ENCODE results near the gene KLHL6. TPM values are rescaled to one million over a fixed set of nuclear protein-coding genes. Genes with fewer than 3 reads are reported as not detected.

The KLHL6 gene
- total and polyA plus RNA-seq, 2 of the 8 experiments (the other 6 are each of a cell fraction or from before 2014, with no cell fraction given): 0.05 TPM; not detected in 1

DNA sequence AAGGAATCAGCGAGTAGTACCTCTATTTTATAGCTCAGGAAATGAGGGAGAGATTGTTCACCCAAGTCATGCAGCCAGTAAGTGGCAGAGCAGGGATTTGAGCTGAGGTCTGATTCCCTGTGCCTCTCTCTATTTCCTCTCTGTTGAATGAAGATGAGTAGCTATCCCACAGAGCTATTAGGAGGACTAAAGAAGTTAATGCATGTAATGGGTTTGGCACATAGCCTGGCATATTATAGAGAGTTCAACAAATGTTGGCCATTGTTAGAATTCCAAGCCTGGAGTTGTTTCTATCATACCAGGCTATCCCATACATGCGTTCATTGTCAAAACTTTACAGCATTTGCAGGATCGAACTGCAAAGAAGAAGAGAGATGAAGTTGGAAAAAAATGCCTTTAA is 21.8 kb upstream of the KLHL6 start:
- Histone ChIP-seq H3K23ac (ENCODE audit: insufficient read length) (no peak overlapping the region), H2BK120ac (replicated peaks; ENCODE audit: low read depth, low read length) (no peak overlapping the region), H3K36me3 (ENCODE audit: control insufficient read depth in 2 of 4, insufficient read depth in 4 of 4, low read length in 3 of 4) (no peaks in the 10 kb centered on the region), H3K9me3 (ENCODE audit: insufficient read depth in 2 of 2, low read depth in 1 of 2, low read length in 1 of 2) (no peaks in the 10 kb centered on the region), H3K9ac (replicated peaks in 1 of 4; ENCODE audit: extremely low read depth in 1 of 4, low read depth in 3 of 4, low read length in 3 of 4) (no peak overlapping the region), H3K4ac (replicated peaks; ENCODE audit: insufficient read length, low read depth, low read length) (no peak overlapping the region), H2AFZ (ENCODE audit: low read length) (no peak overlapping the region), H3K79me2 (ENCODE audit: control insufficient read depth in 1 of 2, insufficient read depth in 2 of 2, low read length in 2 of 2) (no peaks in the 10 kb centered on the region), H2BK5ac (ENCODE audit: low read depth, low read length) (no peak overlapping the region), H2AK5ac (ENCODE audit: low read depth, low read length) (no peak overlapping the region), H3K4me1 (replicated peaks in 1 of 4; ENCODE audit: control insufficient read depth in 3 of 4, insufficient read depth in 4 of 4, low read length in 3 of 4) (peaks cover 2 to 10% (median 5%) of the 10 kb centered on the region in 4 experiments; a peak in 4 of 7 replicates), H3K4me2 (ENCODE audit: insufficient read depth in 1 of 2, low read depth in 2 of 2, low read length in 2 of 2) (no peak overlapping the region), H3K79me1 (ENCODE audit: low read depth, low read length) (no peaks in the 10 kb centered on the region), H3K14ac (ENCODE audit: insufficient read length) (no peak overlapping the region), H3K23me2 (ENCODE audit: low read depth, low read length) (no peaks in the 10 kb centered on the region), H2BK12ac (ENCODE audit: low read depth, low read length) (no peak overlapping the region), H4K91ac (replicated peaks; ENCODE audit: insufficient read length, low read length) (no peak overlapping the region), H3K27me3 (replicated peaks in 1 of 4; ENCODE audit: control insufficient read depth in 3 of 4, extremely low read depth in 1 of 4, insufficient read depth in 3 of 4, low read length in 3 of 4) (no peaks in the 10 kb centered on the region), H2BK20ac (ENCODE audit: low read length) (no peak overlapping the region), H4K5ac (ENCODE audit: insufficient read length, low read depth, low read length) (no peak overlapping the region), H4K20me1 (replicated peaks in 1 of 2; ENCODE audit: control insufficient read depth in 1 of 2, insufficient read depth in 2 of 2, low read length in 2 of 2) (no peaks in the 10 kb centered on the region), H3K56ac (replicated peaks; ENCODE audit: insufficient read length, low read depth, low read length) (no peak overlapping the region), H3K18ac (ENCODE audit: extremely low read depth, low read length) (no peak overlapping the region), H4K8ac (ENCODE audit: extremely low read depth, insufficient read depth, low read length) (no peak overlapping the region), H2BK15ac (ENCODE audit: low read length) (no peak overlapping the region), H3K4me3 (ENCODE audit: extremely low read depth in 1 of 4, insufficient read depth in 2 of 4, low read depth in 3 of 4, low read length in 4 of 4) (no peak overlapping the region), H3K27ac (ENCODE audit: low read depth, low read length) (no peak overlapping the region)
- ChIA-PET POLR2A (ENCODE audit: partially characterized antibody) (no interaction called here), CTCF (ENCODE audit: partially characterized antibody) (interaction anchor here (1.1 to 3.4 kb wide), 5 partner anchors 10 to 86 kb away, joined by 3 to 12 read pairs (median 5); no protein-coding TSS in a partner anchor)
- DNase-seq (ENCODE audit: low read depth in 1 of 2, low spot score in 2 of 2): no peak
- 97% methylated on average over 3 of the region's 3 CpGs; no CpG with 5 or more reads in 1 of the 2 experiments for WGBS, 2 experiments (ENCODE audit: extremely low coverage in 1 of 2, insufficient coverage in 1 of 2, insufficient read length in 1 of 2, insufficient replicate concordance in 2 of 2, low coverage in 1 of 2, low lambda C conversion rate in 2 of 2, missing lambda C conversion rate in 1 of 2)
- no peak for FAIRE-seq
- TF ChIP-seq SAP30 (IDR thresholded peaks at IDR 0.05; ENCODE audit: insufficient read depth, insufficient replicate concordance, low read length): no peak
- TF ChIP-seq, protein P1, sequence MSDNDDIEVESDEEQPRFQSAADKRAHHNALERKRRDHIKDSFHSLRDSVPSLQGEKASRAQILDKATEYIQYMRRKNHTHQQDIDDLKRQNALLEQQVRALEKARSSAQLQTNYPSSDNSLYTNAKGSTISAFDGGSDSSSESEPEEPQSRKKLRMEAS (IDR thresholded peaks at IDR 0.05): no peak
- no peak for TF ChIP-seq FOSL1 (IDR thresholded peaks at IDR 0.05; ENCODE audit: insufficient read depth, low read depth, low read length)
- TF ChIP-seq ASH2L (IDR thresholded peaks at IDR 0.05; ENCODE audit: low read length): no peak
- TF ChIP-seq TAF7 (optimal IDR thresholded peaks at IDR 0.05; ENCODE audit: borderline replicate concordance, low read depth, low read length): no peak
- TF ChIP-seq POU5F1 (IDR thresholded peaks at IDR 0.05; ENCODE audit: low read depth, low read length): no peak
- no peak for TF ChIP-seq JUN (IDR thresholded peaks at IDR 0.05; ENCODE audit: low read depth, low read length)
- TF ChIP-seq TCF12 (IDR thresholded peaks at IDR 0.05; ENCODE audit: low read depth, low read length): no peak
- TF ChIP-seq BRCA1 (IDR thresholded peaks at IDR 0.05; ENCODE audit: low read depth, low read length): no peak
- no peak for TF ChIP-seq YY1 (IDR thresholded peaks at IDR 0.05; ENCODE audit: low read depth, low read length)
- no peak for TF ChIP-seq EGR1 (IDR thresholded peaks at IDR 0.05; ENCODE audit: borderline replicate concordance, low read depth, low read length)
- TF ChIP-seq CTBP2 (IDR thresholded peaks at IDR 0.05; ENCODE audit: borderline replicate concordance, insufficient read depth, insufficient read length, low read length): no peak
- no peak for TF ChIP-seq SUZ12 (IDR thresholded peaks at IDR 0.05; ENCODE audit: low read length)
- TF ChIP-seq POLR2AphosphoS5 (IDR thresholded peaks at IDR 0.05; ENCODE audit: low read depth, low read length): no peak
- TF ChIP-seq RBBP5 (IDR thresholded peaks at IDR 0.05; ENCODE audit: borderline replicate concordance, low read depth, low read length): no peak
